Activated T-cell treated with anti-CD3 and anti-CD28 coated beads, Interleukin-2, amount 50 U/mL, for 4 hours (primary cell): ENCODE measurements around the gene ZNF536. TPM values are rescaled to one million over a fixed set of nuclear protein-coding genes. Genes with fewer than 3 reads are reported as not detected.

Source experiments
- ATAC-seq, 2 donors: fragments of 200-7000 bp; cut with Tn5 transposase; one replicate each; pipeline ENCODE4 v1.10.0; 2021
- DNase-seq: peaks from one replicate; pipeline ENCODE4 v3.0.0-alpha.2; 2020
- H3K27me3 Mint-ChIP-seq: one replicate; pipeline ENCODE4 v1.8.0; 2021; ENCODE audit warnings: low read depth, mixed read lengths
- H3K36me3 Mint-ChIP-seq: one replicate; pipeline ENCODE4 v1.8.0; 2022; ENCODE audit warnings: mixed read lengths; ENCODE audit not compliant: insufficient read depth
- H3K4me1 Mint-ChIP-seq: one replicate; pipeline ENCODE4 v1.8.0; 2021; ENCODE audit warnings: low read depth, mixed read lengths
- H3K4me3 Mint-ChIP-seq: one replicate; pipeline ENCODE4 v1.8.0; 2021; ENCODE audit warnings: mild to moderate bottlenecking, moderate library complexity, mixed read lengths
- H3K9me3 Mint-ChIP-seq: one replicate; pipeline ENCODE4 v1.8.0; 2021; ENCODE audit warnings: mixed read lengths
- total RNA-seq, 3 donors: library from RNA; stranded (reverse); gene quantifications; one replicate each; pipeline ENCODE4 v1.2.1, GENCODE V29; 2021

The ZNF536 gene
- total RNA-seq, 3 donors from 2014 or later, result not detected

DNA sequence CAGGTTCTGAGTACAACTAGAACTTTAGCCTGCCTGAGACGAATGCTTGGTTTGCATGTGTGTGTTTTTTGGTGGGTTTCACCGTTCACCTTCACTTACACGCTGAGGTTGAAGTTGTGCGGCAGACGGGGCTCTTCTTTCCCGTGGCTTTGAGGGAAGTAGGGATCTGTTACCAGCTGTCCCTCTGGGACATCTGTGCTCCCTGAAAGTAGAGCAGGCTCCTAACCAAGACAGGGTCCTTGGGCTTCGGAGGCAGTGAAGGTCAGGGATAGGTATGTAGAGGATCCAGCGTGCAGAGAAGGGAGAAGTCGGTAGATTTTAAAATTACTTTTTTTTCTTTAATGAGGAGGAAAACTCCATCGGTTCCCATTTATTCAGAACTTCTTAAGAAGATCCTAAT lies 48.7 kb downstream of the ZNF536 start:
- no peak overlapping the region for H3K4me3 Mint-ChIP-seq
- no peak for ATAC-seq
- peaks cover 1% of the 10 kb centered on the region for H3K36me3 Mint-ChIP-seq
- H3K27me3 Mint-ChIP-seq, result peaks cover 25% of the 10 kb centered on the region
- no peak for DNase-seq
- H3K4me1 Mint-ChIP-seq, result no peaks in the 10 kb centered on the region
- no peaks in the 10 kb centered on the region for H3K9me3 Mint-ChIP-seq

DNA sequence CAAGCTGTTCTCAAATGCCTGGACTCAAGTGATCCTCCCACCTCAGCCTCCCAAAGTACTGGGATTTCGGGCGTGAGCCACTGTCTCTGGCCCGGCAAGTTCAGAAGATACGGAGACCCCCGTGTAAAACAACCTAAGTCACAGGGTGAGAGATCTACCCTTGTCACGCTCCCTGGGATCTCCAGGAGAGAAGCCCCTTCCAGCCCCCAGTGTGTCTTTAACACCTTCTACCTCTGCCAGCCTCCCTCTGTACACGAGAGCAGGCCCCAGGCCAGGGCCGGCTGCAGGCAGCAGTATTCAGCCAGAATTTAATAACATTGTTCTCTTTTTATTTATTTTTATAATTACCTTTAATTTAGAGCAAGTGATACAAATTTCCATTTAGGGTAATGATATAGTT lies 49.4 kb downstream of the ZNF536 start:
- ATAC-seq (no peak), DNase-seq (no peak)
- Mint-ChIP-seq H3K4me1 (no peaks in the 10 kb centered on the region), H3K4me3 (no peak overlapping the region), H3K9me3 (no peaks in the 10 kb centered on the region), H3K27me3 (peaks cover 22% of the 10 kb centered on the region), H3K36me3 (no peaks in the 10 kb centered on the region)

- H3K27me3 Mint-ChIP-seq, result peaks cover 10% of the 10 kb centered on the region
- H3K4me3 Mint-ChIP-seq, result no peak overlapping the region
- no peaks in the 10 kb centered on the region for H3K36me3 Mint-ChIP-seq
- ATAC-seq, result no peak
- H3K9me3 Mint-ChIP-seq, result no peaks in the 10 kb centered on the region
- no peak for DNase-seq
- H3K4me1 Mint-ChIP-seq, result no peaks in the 10 kb centered on the region
These were observed 51.3 kb downstream of the ZNF536 start for GRCh38 chr19:30423481-30423880.

DNA sequence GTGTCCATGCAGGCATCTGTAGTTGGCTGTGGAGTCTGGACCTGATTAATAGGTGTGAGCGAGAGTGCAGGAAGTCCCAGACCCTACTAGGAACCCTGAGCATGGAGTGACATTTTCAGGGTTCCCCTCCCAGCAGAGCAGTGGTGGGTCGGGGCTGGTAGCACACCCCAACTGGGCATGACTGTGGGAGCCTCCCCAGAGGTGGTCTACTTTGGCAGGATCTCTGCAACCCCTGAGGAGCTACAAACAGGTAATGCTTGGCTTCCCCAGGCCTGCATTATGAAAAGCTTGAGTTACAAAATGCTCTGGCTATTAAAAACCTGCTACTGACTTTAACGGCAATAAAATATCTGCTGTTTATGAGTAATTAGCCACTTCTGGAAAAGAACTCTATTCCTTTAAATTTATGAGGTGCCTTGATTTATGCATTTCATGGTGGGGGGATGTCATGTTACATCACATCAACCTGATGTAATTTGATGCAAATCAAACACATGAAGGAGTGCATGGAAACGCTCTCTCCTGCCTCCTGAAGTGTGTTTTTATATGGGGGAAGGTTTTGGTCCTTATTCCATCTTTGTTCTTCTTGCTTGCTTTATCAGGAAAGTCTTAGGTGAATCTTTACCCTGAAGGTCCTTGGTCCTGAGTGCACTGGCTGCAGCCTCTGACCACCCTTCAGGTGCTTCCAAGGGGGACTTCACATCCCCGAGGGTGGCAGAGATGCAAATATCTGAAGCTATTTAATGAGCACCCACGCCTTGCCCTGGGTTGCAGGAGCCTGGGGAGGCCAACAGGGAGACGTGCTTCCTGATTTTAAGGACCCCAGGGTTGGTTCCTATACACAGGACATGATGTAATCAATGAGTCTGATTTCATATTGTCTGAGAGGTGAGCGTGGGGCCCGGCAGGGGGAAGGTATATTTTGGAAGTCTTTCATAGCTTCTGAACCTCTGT lies 54.0 kb downstream of the ZNF536 start:
- no peaks in the 10 kb centered on the region for H3K36me3 Mint-ChIP-seq
- H3K4me3 Mint-ChIP-seq, result no peak overlapping the region
- H3K4me1 Mint-ChIP-seq, result no peaks in the 10 kb centered on the region
- ATAC-seq, result no peak
- no peaks in the 10 kb centered on the region for H3K9me3 Mint-ChIP-seq
- DNase-seq, result no peak
- peaks cover 3% of the 10 kb centered on the region for H3K27me3 Mint-ChIP-seq

DNA sequence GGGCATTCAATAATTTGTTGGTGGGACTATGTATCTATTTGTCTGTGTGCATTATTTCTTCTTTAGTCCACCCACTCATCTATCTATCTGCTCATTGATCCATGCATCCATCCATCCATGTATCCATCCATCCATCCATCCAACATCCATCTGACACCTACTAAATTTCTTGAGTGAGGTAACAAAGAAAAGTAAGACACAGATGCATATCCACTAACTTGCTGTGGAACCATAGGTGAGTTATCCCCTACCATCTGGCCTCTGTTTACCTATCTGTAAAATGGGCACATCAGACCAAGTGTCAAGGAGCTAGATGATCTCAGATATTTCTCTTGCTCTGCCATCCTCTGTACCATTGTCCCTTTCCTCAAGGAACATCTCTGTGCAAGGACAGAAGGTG lies 54.7 kb downstream of the ZNF536 start:
- H3K27me3 Mint-ChIP-seq, result peaks cover 3% of the 10 kb centered on the region
- H3K4me1 Mint-ChIP-seq, result no peaks in the 10 kb centered on the region
- no peaks in the 10 kb centered on the region for H3K9me3 Mint-ChIP-seq
- DNase-seq, result no peak
- ATAC-seq, result no peak
- H3K4me3 Mint-ChIP-seq, result no peak overlapping the region
- H3K36me3 Mint-ChIP-seq, result no peaks in the 10 kb centered on the region

GRCh38 chr19:30428092-30428680 lies 56.0 kb downstream of the ZNF536 start:
- Mint-ChIP-seq H3K4me3 (no peak overlapping the region), H3K4me1 (no peaks in the 10 kb centered on the region), H3K27me3 (no peaks in the 10 kb centered on the region), H3K9me3 (no peaks in the 10 kb centered on the region), H3K36me3 (no peaks in the 10 kb centered on the region)
- DNase-seq (no peak), ATAC-seq (no peak)

DNA sequence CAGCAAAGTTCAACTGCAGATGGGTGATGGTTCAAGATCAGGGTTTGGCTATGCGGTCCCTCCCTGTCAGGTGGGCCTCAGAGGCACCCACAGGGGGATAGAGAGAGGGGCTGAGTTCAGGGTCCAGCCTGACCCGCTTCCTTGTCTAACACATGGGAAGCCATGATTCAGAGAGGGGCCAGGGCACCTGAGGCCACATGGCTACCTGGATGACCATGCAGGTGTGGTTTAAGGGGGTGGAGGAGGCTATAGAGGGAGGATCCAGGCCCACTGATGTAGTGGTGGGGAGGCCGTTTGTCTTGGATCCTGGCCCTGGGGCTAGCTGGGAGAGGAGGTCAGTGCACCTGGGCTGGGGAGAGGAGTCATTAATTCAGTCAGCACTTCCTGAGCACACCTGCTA lies 56.7 kb downstream of the ZNF536 start:
- H3K4me3 Mint-ChIP-seq, result no peak overlapping the region

DNA sequence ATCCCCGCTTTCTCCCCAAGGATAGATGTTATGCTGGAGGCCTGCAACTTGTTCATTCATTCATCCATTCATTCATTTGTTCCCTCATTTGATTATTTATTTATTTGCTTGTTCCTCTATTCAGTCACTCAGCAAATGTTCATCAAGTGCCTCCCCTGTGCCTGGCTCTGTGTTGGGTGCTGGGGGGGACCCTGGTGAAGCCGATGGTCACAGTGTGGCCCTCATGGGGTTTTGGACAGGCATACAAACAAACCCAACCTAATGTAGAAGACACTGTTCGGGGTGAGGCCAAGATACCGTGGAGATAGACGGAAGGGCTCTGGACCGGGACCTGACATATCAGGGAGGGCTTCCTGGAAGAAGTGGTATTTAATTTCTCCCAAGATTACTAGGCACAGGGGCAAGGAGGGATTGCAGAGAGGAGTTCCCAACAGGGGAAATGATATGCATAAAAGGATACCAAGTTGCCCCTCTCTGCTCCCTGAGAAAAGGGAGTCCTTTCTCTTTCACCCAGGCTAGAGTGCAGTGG lies 58.1 kb downstream of the ZNF536 start:
- ATAC-seq (no peak), DNase-seq (no peak)
- no peaks in the 10 kb centered on the region for H3K27me3 Mint-ChIP-seq
- no peak overlapping the region for H3K4me3 Mint-ChIP-seq
- no peaks in the 10 kb centered on the region for H3K9me3 Mint-ChIP-seq
- no peaks in the 10 kb centered on the region for H3K4me1 Mint-ChIP-seq
- H3K36me3 Mint-ChIP-seq, result no peaks in the 10 kb centered on the region

More for the DNA sequence above, 56.7 kb downstream of the ZNF536 start:
- Mint-ChIP-seq H3K4me1 (no peaks in the 10 kb centered on the region), H3K36me3 (no peaks in the 10 kb centered on the region), H3K9me3 (no peaks in the 10 kb centered on the region), H3K27me3 (no peaks in the 10 kb centered on the region)
- ATAC-seq, result no peak
- DNase-seq, result no peak

DNA sequence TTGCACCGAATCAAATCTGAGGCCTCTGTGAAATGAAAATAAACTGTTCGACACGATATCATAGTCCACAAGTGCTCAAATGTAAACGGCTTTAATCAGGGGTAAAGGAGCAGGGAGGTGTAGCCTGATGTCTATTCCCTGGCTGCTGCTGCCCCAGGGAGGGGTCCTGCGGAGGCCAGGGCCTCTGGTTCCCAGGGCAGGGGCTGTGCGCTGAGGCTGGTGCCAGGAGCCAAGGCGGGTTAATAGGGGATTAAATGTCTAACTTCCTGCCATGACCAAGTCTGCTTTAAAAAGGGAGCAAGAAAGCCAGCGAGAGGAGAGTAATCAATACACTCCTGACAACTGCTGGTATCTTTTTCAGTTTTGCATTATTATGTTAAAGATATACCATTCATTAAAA lies 59.4 kb downstream of the ZNF536 start:
- H3K36me3 Mint-ChIP-seq, result no peaks in the 10 kb centered on the region
- no peaks in the 10 kb centered on the region for H3K9me3 Mint-ChIP-seq
- DNase-seq (no peak), ATAC-seq (no peak)
- H3K4me1 Mint-ChIP-seq, result no peaks in the 10 kb centered on the region
- H3K4me3 Mint-ChIP-seq, result no peak overlapping the region
- no peaks in the 10 kb centered on the region for H3K27me3 Mint-ChIP-seq

GRCh38 chr19:30434797-30435594 lies 62.8 kb downstream of the ZNF536 start:
- Mint-ChIP-seq H3K4me3 (no peak overlapping the region), H3K4me1 (no peaks in the 10 kb centered on the region), H3K9me3 (no peaks in the 10 kb centered on the region), H3K27me3 (no peaks in the 10 kb centered on the region), H3K36me3 (no peaks in the 10 kb centered on the region)
- ATAC-seq (no peak), DNase-seq (no peak)

GRCh38 chr19:30437869-30438268 lies 65.7 kb downstream of the ZNF536 start:
- no peak for DNase-seq
- H3K27me3 Mint-ChIP-seq, result no peaks in the 10 kb centered on the region

DNA sequence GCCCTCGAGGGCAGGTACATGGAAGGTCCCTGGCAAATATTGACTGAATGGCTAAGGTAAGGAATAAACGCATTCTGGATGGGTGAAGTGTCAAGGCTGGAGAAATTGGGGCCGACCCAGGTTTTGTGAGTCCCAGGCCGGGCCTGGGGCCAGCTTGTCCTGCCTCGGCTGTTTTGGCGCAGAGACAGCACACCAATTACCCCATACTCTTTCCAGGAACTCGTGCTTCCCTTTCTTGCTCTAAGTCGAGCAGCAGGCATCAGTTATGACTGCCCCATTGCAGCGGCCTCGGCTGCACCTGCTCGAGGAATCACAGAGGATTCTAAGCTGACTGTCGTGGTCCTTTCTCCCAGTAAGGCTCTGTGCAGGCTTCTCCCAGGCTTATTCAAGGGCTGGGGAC lies 67.1 kb downstream of the ZNF536 start:
- no peak overlapping the region for H3K4me3 Mint-ChIP-seq
- H3K36me3 Mint-ChIP-seq, result no peaks in the 10 kb centered on the region
- ATAC-seq (no peak), DNase-seq (no peak)
- no peaks in the 10 kb centered on the region for H3K27me3 Mint-ChIP-seq
- H3K4me1 Mint-ChIP-seq, result no peaks in the 10 kb centered on the region
- no peaks in the 10 kb centered on the region for H3K9me3 Mint-ChIP-seq

More at GRCh38 chr19:30437869-30438268, 65.7 kb downstream of the ZNF536 start:
- no peak for ATAC-seq
- Mint-ChIP-seq H3K4me3 (no peak overlapping the region), H3K9me3 (no peaks in the 10 kb centered on the region), H3K36me3 (no peaks in the 10 kb centered on the region), H3K4me1 (no peaks in the 10 kb centered on the region)

- H3K9me3 Mint-ChIP-seq, result no peaks in the 10 kb centered on the region
- H3K27me3 Mint-ChIP-seq, result no peaks in the 10 kb centered on the region
- ATAC-seq (no peak), DNase-seq (no peak)
- H3K4me1 Mint-ChIP-seq, result no peaks in the 10 kb centered on the region
- H3K36me3 Mint-ChIP-seq, result no peaks in the 10 kb centered on the region
- no peak overlapping the region for H3K4me3 Mint-ChIP-seq
These were observed 68.8 kb downstream of the ZNF536 start for GRCh38 chr19:30441011-30441410.

DNA sequence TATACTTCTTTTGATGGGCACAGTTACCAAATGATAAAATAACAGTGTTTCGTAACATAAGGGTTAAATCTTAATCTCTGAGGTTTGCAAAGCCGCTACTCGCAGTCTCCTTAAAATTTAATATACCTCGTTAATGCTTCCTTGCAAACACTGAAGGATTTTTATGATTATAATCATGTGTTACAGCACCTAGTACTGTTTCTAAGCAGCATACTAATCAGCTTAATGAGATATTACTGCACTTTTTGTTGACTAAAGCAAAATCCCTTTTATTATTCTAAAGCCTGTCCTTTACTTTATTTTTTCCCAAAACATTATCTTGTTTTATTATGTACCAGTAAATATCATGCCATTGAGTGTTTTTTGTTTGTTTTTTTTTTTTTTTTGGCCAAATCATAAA lies 70.5 kb downstream of the ZNF536 start:
- no peaks in the 10 kb centered on the region for H3K36me3 Mint-ChIP-seq
- DNase-seq (no peak), ATAC-seq (no peak)
- no peaks in the 10 kb centered on the region for H3K9me3 Mint-ChIP-seq
- no peaks in the 10 kb centered on the region for H3K27me3 Mint-ChIP-seq
- no peaks in the 10 kb centered on the region for H3K4me1 Mint-ChIP-seq
- no peak overlapping the region for H3K4me3 Mint-ChIP-seq
